Measurements from ENCODE around the gene OR8I2. TPM values are rescaled to one million over a fixed set of nuclear protein-coding genes. Genes with fewer than 3 reads are reported as not detected.
"Not testable (repeated sequence)": the region's sequence is repeated elsewhere in the genome, so short reads cannot be mapped to it uniquely, and the experiment has no call there.

The OR8I2 gene
- total and polyA plus RNA-seq, 9 of the 15 experiments (the other 6 are each of a cell fraction or from before 2014, with no cell fraction given) = not detected

DNA sequence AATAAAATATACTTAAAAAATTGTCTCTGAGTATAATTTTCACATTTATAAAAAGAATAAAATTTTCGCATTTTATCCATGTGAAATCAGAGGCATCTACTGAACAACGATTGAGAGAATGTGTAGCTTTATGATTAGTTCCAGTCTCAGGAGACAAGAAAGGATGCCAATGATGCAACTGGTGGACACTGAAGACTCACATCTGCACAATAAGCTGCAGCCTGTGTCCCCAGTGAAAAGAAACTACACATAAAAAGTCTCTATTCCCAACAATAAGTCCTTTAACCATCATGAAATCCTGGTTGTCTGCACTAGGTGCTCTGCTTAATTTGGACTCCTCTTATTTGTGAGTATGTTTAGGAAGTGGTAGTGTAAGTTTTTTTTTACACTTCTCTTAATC is 43.6 kb upstream of the OR8I2 start (continued):
- no peak for TF ChIP-seq MCM7 (IDR thresholded peaks at IDR 0.05)
- TF ChIP-seq E2F3 (CRISPR knock-in tag; IDR thresholded peaks at IDR 0.05) = no peak
- no peak for TF ChIP-seq RNF2 (IDR thresholded peaks at IDR 0.05)
- no peak for TF ChIP-seq NR2C2 (CRISPR knock-in tag; IDR thresholded peaks at IDR 0.05)
- no peak for TF ChIP-seq NR2C2 (tag; IDR thresholded peaks at IDR 0.05)
- TF ChIP-seq ZNF143 (CRISPR knock-in tag; IDR thresholded peaks at IDR 0.05) = no peak
- TF ChIP-seq, protein P1, sequence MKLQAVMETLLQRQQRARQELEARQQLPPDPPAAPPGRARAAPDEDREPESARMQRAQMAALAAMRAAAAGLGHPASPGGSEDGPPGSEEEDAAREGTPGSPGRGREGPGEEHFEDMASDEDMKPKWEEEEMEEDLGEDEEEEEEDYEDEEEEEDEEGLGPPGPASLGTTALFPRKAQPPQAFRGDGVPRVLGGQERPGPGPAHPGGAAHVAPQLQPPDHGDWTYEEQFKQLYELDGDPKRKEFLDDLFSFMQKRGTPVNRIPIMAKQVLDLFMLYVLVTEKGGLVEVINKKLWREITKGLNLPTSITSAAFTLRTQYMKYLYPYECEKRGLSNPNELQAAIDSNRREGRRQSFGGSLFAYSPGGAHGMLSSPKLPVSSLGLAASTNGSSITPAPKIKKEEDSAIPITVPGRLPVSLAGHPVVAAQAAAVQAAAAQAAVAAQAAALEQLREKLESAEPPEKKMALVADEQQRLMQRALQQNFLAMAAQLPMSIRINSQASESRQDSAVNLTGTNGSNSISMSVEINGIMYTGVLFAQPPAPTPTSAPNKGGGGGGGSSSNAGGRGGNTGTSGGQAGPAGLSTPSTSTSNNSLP (IDR thresholded peaks at IDR 0.05; ENCODE audit: borderline replicate concordance, low read depth, low read length) = no peak
- TF ChIP-seq, protein P2, sequence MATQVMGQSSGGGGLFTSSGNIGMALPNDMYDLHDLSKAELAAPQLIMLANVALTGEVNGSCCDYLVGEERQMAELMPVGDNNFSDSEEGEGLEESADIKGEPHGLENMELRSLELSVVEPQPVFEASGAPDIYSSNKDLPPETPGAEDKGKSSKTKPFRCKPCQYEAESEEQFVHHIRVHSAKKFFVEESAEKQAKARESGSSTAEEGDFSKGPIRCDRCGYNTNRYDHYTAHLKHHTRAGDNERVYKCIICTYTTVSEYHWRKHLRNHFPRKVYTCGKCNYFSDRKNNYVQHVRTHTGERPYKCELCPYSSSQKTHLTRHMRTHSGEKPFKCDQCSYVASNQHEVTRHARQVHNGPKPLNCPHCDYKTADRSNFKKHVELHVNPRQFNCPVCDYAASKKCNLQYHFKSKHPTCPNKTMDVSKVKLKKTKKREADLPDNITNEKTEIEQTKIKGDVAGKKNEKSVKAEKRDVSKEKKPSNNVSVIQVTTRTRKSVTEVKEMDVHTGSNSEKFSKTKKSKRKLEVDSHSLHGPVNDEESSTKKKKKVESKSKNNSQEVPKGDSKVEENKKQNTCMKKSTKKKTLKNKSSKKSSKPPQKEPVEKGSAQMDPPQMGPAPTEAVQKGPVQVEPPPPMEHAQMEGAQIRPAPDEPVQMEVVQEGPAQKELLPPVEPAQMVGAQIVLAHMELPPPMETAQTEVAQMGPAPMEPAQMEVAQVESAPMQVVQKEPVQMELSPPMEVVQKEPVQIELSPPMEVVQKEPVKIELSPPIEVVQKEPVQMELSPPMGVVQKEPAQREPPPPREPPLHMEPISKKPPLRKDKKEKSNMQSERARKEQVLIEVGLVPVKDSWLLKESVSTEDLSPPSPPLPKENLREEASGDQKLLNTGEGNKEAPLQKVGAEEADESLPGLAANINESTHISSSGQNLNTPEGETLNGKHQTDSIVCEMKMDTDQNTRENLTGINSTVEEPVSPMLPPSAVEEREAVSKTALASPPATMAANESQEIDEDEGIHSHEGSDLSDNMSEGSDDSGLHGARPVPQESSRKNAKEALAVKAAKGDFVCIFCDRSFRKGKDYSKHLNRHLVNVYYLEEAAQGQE (IDR thresholded peaks at IDR 0.05; ENCODE audit: borderline replicate concordance) = no peak
- TF ChIP-seq, protein P2 (CRISPR knock-in tag; IDR thresholded peaks at IDR 0.05; ENCODE audit: low read depth) = no peak

DNA sequence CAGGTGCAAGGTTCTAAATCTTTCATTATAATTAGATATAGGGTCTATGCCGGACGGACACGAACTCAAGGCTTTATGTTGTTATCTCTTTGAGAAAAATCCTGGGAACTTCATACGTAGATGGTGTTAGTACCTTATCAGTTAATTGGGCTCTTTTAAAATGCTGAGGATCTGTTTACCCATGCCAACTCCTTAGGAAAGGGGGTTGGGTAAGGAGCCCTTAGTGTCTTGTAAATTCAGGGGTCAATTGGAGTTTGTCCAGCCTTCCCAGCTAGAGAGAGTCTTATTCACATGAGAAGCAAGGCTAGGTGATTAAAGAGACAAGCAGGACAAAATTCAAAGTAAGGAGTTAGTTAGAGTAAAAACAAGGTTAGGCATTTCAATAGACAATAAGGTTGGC is 36.7 kb upstream of the OR8I2 start:
- 2% methylated on average over 4 of the region's 4 CpGs for WGBS (ENCODE audit: insufficient coverage, low coverage, missing lambda C conversion rate)
- H3K36me3 ChIP-seq (ENCODE audit: control insufficient read depth, insufficient read depth, low read length); H2AFZ ChIP-seq (ENCODE audit: low read depth, low read length); BruUV-seq (replicated peaks); intact Hi-C loops (cut with micrococcal nuclease); ATAC-seq; CTCF ChIA-PET (ENCODE audit: low intra/inter-chr PET ratio); H3K4me3 ChIP-seq; H3K9me1 ChIP-seq (ENCODE audit: control insufficient read depth, insufficient read depth, low read length); H3K4me2 ChIP-seq (ENCODE audit: insufficient read depth, low read length); in situ Hi-C loops (cut with MboI); H4K20me1 ChIP-seq (replicated peaks; ENCODE audit: control insufficient read depth, insufficient read depth, low read length); H3K9me3 ChIP-seq (replicated peaks; ENCODE audit: control insufficient read depth, insufficient read depth, low read depth, low read length); H3K9ac ChIP-seq (ENCODE audit: insufficient read depth in 1 of 2, low read depth in 2 of 2, low read length in 2 of 2); H3K4me1 ChIP-seq (replicated peaks in 1 of 2; ENCODE audit: control insufficient read depth in 2 of 2, insufficient read depth in 2 of 2, low read length in 2 of 2); FAIRE-seq; H3K79me2 ChIP-seq (ENCODE audit: control insufficient read depth, insufficient read depth, low read length); DNase-seq (ENCODE audit: extremely low read depth in 1 of 4, low spot score in 3 of 4); POLR2A ChIA-PET; H3K27ac ChIP-seq (ENCODE audit: extremely low read depth, low read depth, low read length); H3K27me3 ChIP-seq (ENCODE audit: control insufficient read depth in 2 of 2, insufficient read depth in 2 of 2, low read length in 2 of 2): not testable (repeated sequence)
